GM23338 (cell line): Measurements from ENCODE around the gene UBE2I.

ENCODE experiments used
- CREB1 ChIP-seq: fragments of 250-450 bp; sonication (Bioruptor Pico); IDR thresholded peaks from 2 replicates; pipeline ENCODE4 v1.5.0; 2020; ENCODE audit warnings: low read depth, mild to moderate bottlenecking, moderate library complexity
- EZH2phosphoT487 ChIP-seq: fragments of 200-600 bp; sonication (generic); IDR thresholded peaks from one replicate; pipeline ENCODE4 v1.8.1; 2018; ENCODE audit warnings: antibody characterized with exemption; ENCODE audit not compliant: unreplicated experiment
- POLR2AphosphoS5 ChIP-seq: IDR thresholded peaks from 2 replicates; pipeline ENCODE4 v1.6.1; 2016; ENCODE audit warnings: antibody characterized with exemption, low read depth
- TF ChIP-seq, protein P1 (sequence below), 2 experiments: fragments of 200-600 bp in 1 of 2; sonication (generic) in 1 of 2; conservative IDR thresholded peaks; 2 replicates each; pipeline versions ENCODE4 v1.5.1 to v1.6.1; 2016 to 2017; ENCODE audit warnings: antibody characterized with exemption in 2 of 2, low read depth in 2 of 2, mild to moderate bottlenecking in 2 of 2, moderate library complexity in 1 of 2

- TF ChIP-seq POLR2AphosphoS5 (no peak), CREB1 (CRISPR knock-in tag) (no peak), EZH2phosphoT487 (no peak)
- TF ChIP-seq, protein P1, sequence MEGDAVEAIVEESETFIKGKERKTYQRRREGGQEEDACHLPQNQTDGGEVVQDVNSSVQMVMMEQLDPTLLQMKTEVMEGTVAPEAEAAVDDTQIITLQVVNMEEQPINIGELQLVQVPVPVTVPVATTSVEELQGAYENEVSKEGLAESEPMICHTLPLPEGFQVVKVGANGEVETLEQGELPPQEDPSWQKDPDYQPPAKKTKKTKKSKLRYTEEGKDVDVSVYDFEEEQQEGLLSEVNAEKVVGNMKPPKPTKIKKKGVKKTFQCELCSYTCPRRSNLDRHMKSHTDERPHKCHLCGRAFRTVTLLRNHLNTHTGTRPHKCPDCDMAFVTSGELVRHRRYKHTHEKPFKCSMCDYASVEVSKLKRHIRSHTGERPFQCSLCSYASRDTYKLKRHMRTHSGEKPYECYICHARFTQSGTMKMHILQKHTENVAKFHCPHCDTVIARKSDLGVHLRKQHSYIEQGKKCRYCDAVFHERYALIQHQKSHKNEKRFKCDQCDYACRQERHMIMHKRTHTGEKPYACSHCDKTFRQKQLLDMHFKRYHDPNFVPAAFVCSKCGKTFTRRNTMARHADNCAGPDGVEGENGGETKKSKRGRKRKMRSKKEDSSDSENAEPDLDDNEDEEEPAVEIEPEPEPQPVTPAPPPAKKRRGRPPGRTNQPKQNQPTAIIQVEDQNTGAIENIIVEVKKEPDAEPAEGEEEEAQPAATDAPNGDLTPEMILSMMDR (conservative IDR thresholded peaks at IDR 0.05; ENCODE audit: low read depth in 2 of 2) = no peak
Observed at GRCh38 chr16:1295465-1295864, 14.0 kb upstream of the UBE2I start.
